Right lobe of liver (tissue), 6 donors: ENCODE results near the gene EIF2B2. TPM values are rescaled to one million over a fixed set of nuclear protein-coding genes. Genes with fewer than 3 reads are reported as not detected.

ENCODE experiments used
- ATAC-seq, 4 donors: fragments of 200-7000 bp; cut with Tn5 transposase; one replicate each; pipeline ENCODE4 v1.9.1; 2020; ENCODE audit warnings: mild to moderate bottlenecking in 4 of 4, moderate library complexity in 4 of 4
- DNase-seq, 3 donors: peaks; one replicate each; pipeline ENCODE4 v3.0.0-alpha.2; 2020
- H3K27ac ChIP-seq, 3 donors: fragments of 200-600 bp; one replicate each; pipeline ENCODE4 v1.8.0; 2022
- H3K27me3 ChIP-seq, 2 donors: fragments of 200-600 bp; one replicate each; pipeline ENCODE4 v1.8.0; 2022
- H3K36me3 ChIP-seq, 4 donors: fragments of 200-600 bp; sonication (generic) in 1 of 4; one replicate each; pipeline versions ENCODE4 v1.5.1 to v1.8.0; 2017 to 2022; ENCODE audit warnings: control low read depth in 1 of 4
- H3K4me1 ChIP-seq, 4 donors: fragments of 200-600 bp; sonication (generic) in 1 of 4; one replicate each; pipeline versions ENCODE4 v1.5.1 to v1.8.0; 2017 to 2022; ENCODE audit warnings: control low read depth in 1 of 4
- H3K4me3 ChIP-seq, 3 donors: fragments of 200-600 bp; one replicate each; pipeline ENCODE4 v1.8.0; 2022
- H3K9me3 ChIP-seq, 4 donors: fragments of 200-600 bp; sonication (generic) in 1 of 4; one replicate each; pipeline versions ENCODE4 v1.5.1 to v1.8.0; 2017 to 2022; ENCODE audit warnings: control low read depth in 1 of 4
- CTCF ChIP-seq, 4 donors: fragments of 200-600 bp in 3 of 4; fragments of 450-650 bp in 1 of 4; IDR thresholded peaks; one replicate each; pipeline versions ENCODE4 v1.5.1 to v1.8.0; 2016 to 2022; ENCODE audit warnings: antibody characterized with exemption in 4 of 4, mild to moderate bottlenecking in 2 of 4
- POLR2A ChIP-seq: fragments of 450-650 bp; IDR thresholded peaks from one replicate; pipeline ENCODE4 v1.6.1; 2017; ENCODE audit warnings: antibody characterized with exemption, mild to moderate bottlenecking
- WGBS: methylation state at CpG from one replicate; pipeline ENCODE4 v1.1.6; 2018; ENCODE audit warnings: low coverage, low lambda C conversion rate; ENCODE audit not compliant: insufficient coverage; ENCODE audit errors: missing lambda C conversion rate; 5-methylcytosine and 5-hydroxymethylcytosine counted together
- intact Hi-C, 2 donors: fragments of 100-400 bp; cut with DNase I; formaldehyde crosslinking; loops; one replicate each; pipeline versions ENCODE4 v1.11.2 to v1.14.1; 2022
- total RNA-seq, 6 experiments: library from RNA; depleted of rRNA in 2 of 6; stranded (reverse); fragments of >200 nt in 2 of 6; fragmentation: NEBNext Ultra II Directional in 3 of 6; extraction: Animal tissue kit (Norgen Biotek cat#: 25700) in 3 of 6; gene quantifications; one replicate each; pipeline versions ENCODE4 v1.1.0 to v1.2.4, GENCODE V29; 2016 to 2023
- donor health status: DM: no; HTN: yes; CAD: no.
- donor health status: DM: no; HTN: no; CAD: no.
- donor health status: DM: no; HTN: no; CAD: no.
- donor health status: DM: no; HTN: yes; CAD: no.
- donor health status: DM: no; HTN: yes; CAD: no.

Gene EIF2B2
- total RNA-seq, 6 experiments from 2014 or later = 16.1 to 37.5 (median 20.1) TPM

GRCh38 chr14:75047506-75047905 is 44.8 kb downstream of the EIF2B2 start:
- intact Hi-C loops = no loop called here
- Histone ChIP-seq H3K27ac (no peak overlapping the region), H3K36me3 (no peaks in the 10 kb centered on the region), H3K4me3 (no peak overlapping the region), H3K27me3 (no peaks in the 10 kb centered on the region), H3K4me1 (peaks cover 0 to 7% (median 5%) of the 10 kb centered on the region in 4 donors), H3K9me3 (no peaks in the 10 kb centered on the region)
- DNase-seq = no peak
- TF ChIP-seq POLR2A = no peak
- TF ChIP-seq CTCF (IDR thresholded peaks at IDR 0.05) = no peak
- WGBS = 100% methylated on average over 4 of the region's 4 CpGs
- ATAC-seq = no peak

DNA sequence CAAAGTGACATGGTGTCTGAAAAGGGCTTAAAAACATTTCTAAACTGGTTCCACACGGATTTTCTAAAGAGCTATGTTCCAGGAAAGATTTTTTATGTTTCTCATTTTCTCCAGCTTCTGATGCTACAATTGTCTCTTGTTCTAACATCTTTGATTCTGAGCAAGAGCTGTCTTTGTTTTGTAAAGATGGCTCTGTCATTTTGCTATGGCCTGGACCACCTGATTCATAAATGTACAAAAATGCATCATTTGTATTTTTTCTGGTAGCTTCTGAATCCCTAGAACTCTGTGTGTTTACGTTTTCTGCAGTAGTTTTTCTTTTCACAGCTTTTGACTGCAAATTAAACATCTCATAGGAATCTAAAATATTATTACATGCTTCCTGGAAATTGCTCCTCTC is 45.4 kb downstream of the EIF2B2 start:
- no peak for ATAC-seq

GRCh38 chr14:75049136-75049535 is 46.4 kb downstream of the EIF2B2 start:
- TF ChIP-seq CTCF (IDR thresholded peaks at IDR 0.05) (no peak), POLR2A (no peak)
- 87% methylated on average over 5 of the region's 5 CpGs for WGBS
- Histone ChIP-seq H3K4me1 (peaks cover 0 to 7% (median 5%) of the 10 kb centered on the region in 4 donors), H3K36me3 (no peaks in the 10 kb centered on the region), H3K4me3 (no peak overlapping the region), H3K27ac (no peak overlapping the region), H3K9me3 (no peaks in the 10 kb centered on the region), H3K27me3 (no peaks in the 10 kb centered on the region)
- ATAC-seq = no peak
- intact Hi-C loops = no loop called here
- DNase-seq = no peak

More for the DNA sequence above, 45.4 kb downstream of the EIF2B2 start:
- H3K9me3 ChIP-seq = no peaks in the 10 kb centered on the region
- TF ChIP-seq CTCF (IDR thresholded peaks at IDR 0.05) = no peak
- no peak overlapping the region for H3K4me3 ChIP-seq
- intact Hi-C loops = no loop called here
- WGBS = 93% methylated on average over 2 of the region's 2 CpGs
- H3K36me3 ChIP-seq = no peaks in the 10 kb centered on the region
- no peak overlapping the region for H3K27ac ChIP-seq
- H3K4me1 ChIP-seq = peaks cover 0 to 7% (median 5%) of the 10 kb centered on the region in 4 donors
- no peaks in the 10 kb centered on the region for H3K27me3 ChIP-seq
- no peak for DNase-seq

- Histone ChIP-seq H3K4me1 (peaks cover 0 to 7% (median 3%) of the 10 kb centered on the region in 4 donors), H3K36me3 (no peaks in the 10 kb centered on the region), H3K27ac (no peak overlapping the region), H3K27me3 (no peaks in the 10 kb centered on the region), H3K4me3 (no peak overlapping the region), H3K9me3 (no peaks in the 10 kb centered on the region)
- intact Hi-C loops = no loop called here
- 59% methylated on average over 3 of the region's 3 CpGs for WGBS
- TF ChIP-seq CTCF (IDR thresholded peaks at IDR 0.05) = no peak
- no peak for TF ChIP-seq POLR2A
- ATAC-seq (no peak), DNase-seq (no peak)
These were observed 47.0 kb downstream of the EIF2B2 start for GRCh38 chr14:75049731-75050201.
